HEK293T (cell line): ENCODE results near the gene WNT9B.

Source experiments
- ARNT ChIP-seq: fragments of 450-650 bp; IDR thresholded peaks from 2 replicates; pipeline ENCODE4 v1.6.1; 2017; ENCODE audit warnings: mild to moderate bottlenecking
- CTBP1 ChIP-seq: fragments of 450-650 bp; IDR thresholded peaks from 2 replicates; pipeline ENCODE4 v1.6.1; 2016; ENCODE audit warnings: borderline replicate concordance
- ELF4 ChIP-seq: fragments of 450-650 bp; IDR thresholded peaks from 2 replicates; pipeline ENCODE4 v1.6.1; 2017; ENCODE audit warnings: antibody characterized with exemption
- FOXM1 ChIP-seq: fragments of 450-650 bp; IDR thresholded peaks from 2 replicates; pipeline ENCODE4 v1.6.1; 2017; ENCODE audit warnings: mild to moderate bottlenecking, borderline replicate concordance
- SP1 ChIP-seq: fragments of 450-650 bp; IDR thresholded peaks from 2 replicates; pipeline ENCODE4 v1.6.1; 2017
- SUZ12 ChIP-seq: fragments of 450-650 bp; IDR thresholded peaks from 2 replicates; pipeline ENCODE4 v1.6.1; 2016; ENCODE audit warnings: mild to moderate bottlenecking
- TARDBP ChIP-seq: fragments of 450-650 bp; IDR thresholded peaks from 2 replicates; pipeline ENCODE4 v1.6.1; 2016
- ZNF384 ChIP-seq: fragments of 450-650 bp; IDR thresholded peaks from 2 replicates; pipeline ENCODE4 v1.6.1; 2016
- TF ChIP-seq, protein P1 (sequence below): fragments of 450-650 bp; IDR thresholded peaks from 2 replicates; pipeline ENCODE4 v1.6.1; 2016

DNA sequence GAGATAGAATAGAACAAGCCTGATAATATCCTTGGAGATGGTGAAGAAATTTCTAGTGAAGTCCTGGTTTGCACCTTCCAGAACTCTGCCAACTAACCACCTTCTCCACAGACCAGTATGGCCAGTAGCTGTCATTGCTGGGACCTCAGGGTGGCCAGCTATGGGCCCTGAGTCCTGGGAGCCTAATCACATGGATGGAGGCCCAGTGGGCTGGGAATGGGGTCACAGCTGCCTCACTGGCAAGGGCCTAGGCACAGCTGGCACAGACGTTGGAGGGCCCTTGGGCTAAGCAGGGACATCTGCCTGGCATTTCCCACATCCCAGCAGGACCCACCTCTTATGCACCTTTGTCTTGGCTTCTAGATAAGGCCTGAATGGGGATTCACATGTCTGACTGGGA lies 25.3 kb upstream of the WNT9B start:
- TF ChIP-seq ELF4 = no peak
- TF ChIP-seq SP1 = no peak
- no peak for TF ChIP-seq CTBP1
- TF ChIP-seq SUZ12 = no peak
- no peak for TF ChIP-seq ARNT
- TF ChIP-seq TARDBP = no peak
- no peak for TF ChIP-seq ZNF384
- no peak for TF ChIP-seq FOXM1
- TF ChIP-seq, protein P1, sequence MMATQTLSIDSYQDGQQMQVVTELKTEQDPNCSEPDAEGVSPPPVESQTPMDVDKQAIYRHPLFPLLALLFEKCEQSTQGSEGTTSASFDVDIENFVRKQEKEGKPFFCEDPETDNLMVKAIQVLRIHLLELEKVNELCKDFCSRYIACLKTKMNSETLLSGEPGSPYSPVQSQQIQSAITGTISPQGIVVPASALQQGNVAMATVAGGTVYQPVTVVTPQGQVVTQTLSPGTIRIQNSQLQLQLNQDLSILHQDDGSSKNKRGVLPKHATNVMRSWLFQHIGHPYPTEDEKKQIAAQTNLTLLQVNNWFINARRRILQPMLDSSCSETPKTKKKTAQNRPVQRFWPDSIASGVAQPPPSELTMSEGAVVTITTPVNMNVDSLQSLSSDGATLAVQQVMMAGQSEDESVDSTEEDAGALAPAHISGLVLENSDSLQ = no peak
